ENCODE results near the gene C6orf120. TPM values are rescaled to one million over a fixed set of nuclear protein-coding genes. Genes with fewer than 3 reads are reported as not detected.

C6orf120 gene
- total and polyA plus RNA-seq, 2 of the 13 experiments (the other 11 are each of a cell fraction or from before 2014, with no cell fraction given) = 21.7 to 29.9 TPM

GRCh38 chr6:169701311-169701953, 494 bp upstream of the C6orf120 start (continued):
- no peak for TF ChIP-seq CSRNP1 (CRISPR knock-in tag; IDR thresholded peaks at IDR 0.05)
- TF ChIP-seq ZNF143 (CRISPR knock-in tag; IDR thresholded peaks at IDR 0.05) = no peak

- CTCF ChIA-PET (ENCODE audit: low intra/inter-chr PET ratio, low total read pairs) = no interaction called here
- Histone ChIP-seq H3K79me2 (ENCODE audit: insufficient read depth, low read length) (peaks cover 57% of the 10 kb centered on the region), H3K27ac (ENCODE audit: extremely low read length, insufficient read depth, low read length) (peak overlapping the region; percentile 93), H3K9ac (ENCODE audit: insufficient read depth, low read depth, low read length) (peak overlapping the region; percentile 99), H2AFZ (ENCODE audit: low read length) (no peak overlapping the region), H3K9me3 (ENCODE audit: low read length) (no peaks in the 10 kb centered on the region), H3K36me3 (replicated peaks in 1 of 2; ENCODE audit: control insufficient read depth in 1 of 2, insufficient read depth in 2 of 2, low read length in 2 of 2) (peaks cover 1 to 16% of the 10 kb centered on the region in 2 experiments; a peak in 3 of 5 replicates), H3K4me2 (ENCODE audit: low read depth, low read length) (peak overlapping the region; percentile 85), H3K27me3 (ENCODE audit: control insufficient read depth in 1 of 2, insufficient read depth in 2 of 2, low read length in 2 of 2) (no peaks in the 10 kb centered on the region; a peak in 1 of 5 replicates), H3K4me3 (replicated peaks in 1 of 3; ENCODE audit: insufficient read depth in 1 of 3, low read depth in 2 of 3, low read length in 3 of 3) (peak overlapping the region; percentile 82 to 98 (median 87)), H4K20me1 (ENCODE audit: insufficient read depth, low read length) (peaks cover 24% of the 10 kb centered on the region), H3K4me1 (ENCODE audit: insufficient read depth, low read length) (peaks cover 45% of the 10 kb centered on the region)
- WGBS (ENCODE audit: low lambda C conversion rate) = 2% methylated on average over 19 of the region's 22 CpGs
- DNase-seq (ENCODE audit: low spot score) (no peak), FAIRE-seq (no peak), ATAC-seq (no peak)
- POLR2A ChIA-PET = interaction anchor here (1.2 to 7.6 kb wide), 12 partner anchors 9 to 851 kb away, joined by 3 to 81 read pairs (median 12); partner anchors contain the start of genes DYNLT2, ERMARD, PHF10 and PSMB1
- BruUV-seq (replicated peaks) = no TSS peak
- intact Hi-C loops (cut with micrococcal nuclease; ENCODE audit: unreplicated experiment) = loop anchor here (1.0 to 10.0 kb wide), 5 partner anchors 18 to 849 kb away; partner anchors contain the start of genes DYNLT2, ERMARD, FAM120B and PSMB1
- in situ Hi-C loops (cut with HindIII; ENCODE audit: extremely low pct_ligation_motif_present, low pct_unique_long_range_greater_than_20kb) = no loop called here
- TF ChIP-seq ZNF331 (CRISPR knock-in tag; IDR thresholded peaks at IDR 0.05) (0 out of 2 replicates have a peak, but pooled peaks have one; percentile 5), RBM39 (IDR thresholded peaks at IDR 0.05; ENCODE audit: low read depth, low read length, poor library complexity, severe bottlenecking) (no peak), ZNF740 (CRISPR knock-in tag; IDR thresholded peaks at IDR 0.05) (0 out of 2 replicates have a peak, but pooled peaks have one; percentile 11), ZNF746 (CRISPR knock-in tag; IDR thresholded peaks at IDR 0.05) (no peak), MEIS1 (CRISPR knock-in tag; IDR thresholded peaks at IDR 0.05; ENCODE audit: borderline replicate concordance) (no peak), RNF2 (conservative IDR thresholded peaks at IDR 0.05; ENCODE audit: low read depth) (0 out of 2 replicates have a peak, but pooled peaks have one; percentile 4), RBM22 (optimal IDR thresholded peaks at IDR 0.05; ENCODE audit: low read length) (peak; percentile 59), GLI4 (CRISPR knock-in tag; IDR thresholded peaks at IDR 0.05; ENCODE audit: borderline replicate concordance) (0 out of 2 replicates have a peak, but pooled peaks have one; percentile 2), PHB2 (IDR thresholded peaks at IDR 0.05; ENCODE audit: partially characterized antibody) (no peak), BRCA1 (CRISPR knock-in tag; IDR thresholded peaks at IDR 0.05) (0 out of 2 replicates have a peak, but pooled peaks have one; percentile 57), ZSCAN20 (CRISPR knock-in tag; IDR thresholded peaks at IDR 0.05; ENCODE audit: borderline replicate concordance) (0 out of 2 replicates have a peak, but pooled peaks have one; percentile 50), SMAD3 (CRISPR knock-in tag; IDR thresholded peaks at IDR 0.05) (0 out of 2 replicates have a peak, but pooled peaks have one; percentile 4), ZNF251 (CRISPR knock-in tag; IDR thresholded peaks at IDR 0.05) (0 out of 2 replicates have a peak, but pooled peaks have one; percentile 11), SAFB2 (CRISPR knock-in tag; IDR thresholded peaks at IDR 0.05; ENCODE audit: borderline replicate concordance, low read depth) (0 out of 2 replicates have a peak, but pooled peaks have one; percentile 12), MEF2D (CRISPR knock-in tag; IDR thresholded peaks at IDR 0.05) (peak; percentile 69; the same call in 1 of the 2 replicates), RFX3 (CRISPR knock-in tag; IDR thresholded peaks at IDR 0.05) (peak; percentile 3; the same call in 1 of the 2 replicates), HOXA5 (CRISPR knock-in tag; IDR thresholded peaks at IDR 0.05) (0 out of 2 replicates have a peak, but pooled peaks have one; percentile 14), NFKB2 (CRISPR knock-in tag; IDR thresholded peaks at IDR 0.05; ENCODE audit: borderline replicate concordance) (no peak), ZNF367 (CRISPR knock-in tag; IDR thresholded peaks at IDR 0.05; ENCODE audit: borderline replicate concordance) (peak; percentile 83; the same call in 1 of the 2 replicates), STAG1 (CRISPR knock-in tag; IDR thresholded peaks at IDR 0.05) (0 out of 2 replicates have a peak, but pooled peaks have one; percentile 5)
Observed at GRCh38 chr6:169702840-169703246, 917 bp downstream of the C6orf120 start.
